Panc1 (cell line): ENCODE measurements around the gene FSD1. TPM values are rescaled to one million over a fixed set of nuclear protein-coding genes. Genes with fewer than 3 reads are reported as not detected.

Experiments
- ATAC-seq: fragments of 200-7000 bp; cut with Tn5 transposase; 2 replicates; pipeline ENCODE4 v1.9.1; 2020; ENCODE audit warnings: mild to moderate bottlenecking, moderate library complexity
- BruUV-seq: library from RNA; stranded (reverse); fragments of 400-500 nt; replicated peaks from 2 replicates; lab custom pipeline; 2021; lab: Mats Ljungman, UMichigan
- CTCF ChIA-PET: fragments of 300-600 bp; sonication (Branson Sonifier 250); formaldehyde crosslinking; loops from one replicate; lab custom pipeline; 2022; ENCODE audit warnings: antibody characterized with exemption; lab: Charles Lee
- POLR2A ChIA-PET: fragments of 300-600 bp; sonication (Branson Sonifier 250); formaldehyde crosslinking; loops from one replicate; lab custom pipeline; 2022; ENCODE audit warnings: antibody characterized with exemption; lab: Charles Lee
- DNase-seq: peaks from one replicate; pipeline ENCODE4 v3.0.0-alpha.2; 2010; ENCODE audit warnings: low read depth, low spot score
- H3K27ac ChIP-seq: 2 replicates; pipeline ENCODE4 v1.5.1; 2011; ENCODE audit warnings: mild to moderate bottlenecking, low read length, inconsistent platforms
- H3K27me3 ChIP-seq: fragments of 200-500 bp; sonication (Bioruptor generic); 2 replicates; pipeline ENCODE4 v1.6.0; 2014; ENCODE audit warnings: low read length, inconsistent platforms; ENCODE audit not compliant: control insufficient read depth, insufficient read depth
- H3K36me3 ChIP-seq: fragments of 200-500 bp; sonication (Bioruptor generic); 2 replicates; pipeline ENCODE4 v1.5.1; 2014; ENCODE audit warnings: inconsistent platforms, mild to moderate bottlenecking, low read length, moderate library complexity; ENCODE audit not compliant: control insufficient read depth, insufficient read depth
- H3K4me1 ChIP-seq: 2 replicates; pipeline ENCODE4 v1.5.1; 2011; ENCODE audit warnings: inconsistent platforms, mild to moderate bottlenecking, low read length, moderate library complexity; ENCODE audit not compliant: control insufficient read depth, insufficient read depth
- H3K4me3 ChIP-seq, 2 experiments: 2 replicates each; pipeline ENCODE4 v1.5.1; 2011 to 2012; ENCODE audit warnings: low read depth in 2 of 2, low read length in 2 of 2, mild to moderate bottlenecking in 2 of 2, inconsistent platforms in 1 of 2, moderate library complexity in 1 of 2
- H3K9me3 ChIP-seq: fragments of 200-500 bp; sonication (Bioruptor generic); 2 replicates; pipeline ENCODE4 v1.5.1; 2014; ENCODE audit warnings: low read depth, mild to moderate bottlenecking, inconsistent platforms, low read length, moderate library complexity; ENCODE audit not compliant: control insufficient read depth, insufficient read depth
- POLR2AphosphoS5 ChIP-seq: IDR thresholded peaks from 2 replicates; pipeline ENCODE4 v1.6.1; 2012; ENCODE audit warnings: mild to moderate bottlenecking, low read depth, low read length, moderate library complexity
- REST ChIP-seq, 2 experiments: IDR thresholded peaks; 2 replicates each; pipeline ENCODE4 v1.6.1; 2011 to 2012; ENCODE audit warnings: low read depth in 2 of 2, control low read depth in 1 of 2, low read length in 1 of 2, mild to moderate bottlenecking in 1 of 2, moderate library complexity in 1 of 2; ENCODE audit not compliant: insufficient read depth in 1 of 2
- SIN3A ChIP-seq: IDR thresholded peaks from 2 replicates; pipeline ENCODE4 v1.6.1; 2012; ENCODE audit warnings: low read depth, mild to moderate bottlenecking, low read length, moderate library complexity, borderline replicate concordance; ENCODE audit not compliant: insufficient read depth
- TCF7L2 ChIP-seq: IDR thresholded peaks from 2 replicates; pipeline ENCODE4 v1.6.1; 2011; ENCODE audit warnings: mild to moderate bottlenecking, low read depth, low read length, inconsistent platforms
- in situ Hi-C: cut with HindIII; loops from 2 replicates; pipeline ENCODE4 v1.10.0; 2016; ENCODE audit warnings: low sequenced_read_pairs, low pct_unique_long_range_greater_than_20kb
- intact Hi-C: fragments of 100-400 bp; cut with micrococcal nuclease; formaldehyde crosslinking; loops from one replicate; pipeline ENCODE4 v1.10.0; 2022; ENCODE audit not compliant: unreplicated experiment
- total RNA-seq: library from RNA; stranded (reverse); gene quantifications from one replicate; pipeline ENCODE4 v1.2.1, GENCODE V29; 2021; ENCODE audit not compliant: unreplicated experiment
- TF ChIP-seq, protein P1 (sequence below): fragments of 450-650 bp; IDR thresholded peaks from 2 replicates; pipeline ENCODE4 v1.5.1; 2017; ENCODE audit warnings: mild to moderate bottlenecking

FSD1 gene
- total RNA-seq, 1 experiment from 2014 or later: 12.1 TPM

- in situ Hi-C loops: no loop called here
- Histone ChIP-seq H3K27me3 (no peaks in the 10 kb centered on the region), H3K36me3 (no peaks in the 10 kb centered on the region), H3K27ac (no peak overlapping the region), H3K9me3 (no peaks in the 10 kb centered on the region), H3K4me1 (no peaks in the 10 kb centered on the region), H3K4me3 (no peak overlapping the region)
- no TSS peak for BruUV-seq
- DNase-seq (no peak), ATAC-seq (no peak)
- TF ChIP-seq POLR2AphosphoS5 (no peak), TCF7L2 (no peak), REST (IDR thresholded peaks at IDR 0.05; ENCODE audit: insufficient read depth in 1 of 2, low read depth in 2 of 2, low read length in 1 of 2) (no peak), SIN3A (no peak)
- TF ChIP-seq, protein P1, sequence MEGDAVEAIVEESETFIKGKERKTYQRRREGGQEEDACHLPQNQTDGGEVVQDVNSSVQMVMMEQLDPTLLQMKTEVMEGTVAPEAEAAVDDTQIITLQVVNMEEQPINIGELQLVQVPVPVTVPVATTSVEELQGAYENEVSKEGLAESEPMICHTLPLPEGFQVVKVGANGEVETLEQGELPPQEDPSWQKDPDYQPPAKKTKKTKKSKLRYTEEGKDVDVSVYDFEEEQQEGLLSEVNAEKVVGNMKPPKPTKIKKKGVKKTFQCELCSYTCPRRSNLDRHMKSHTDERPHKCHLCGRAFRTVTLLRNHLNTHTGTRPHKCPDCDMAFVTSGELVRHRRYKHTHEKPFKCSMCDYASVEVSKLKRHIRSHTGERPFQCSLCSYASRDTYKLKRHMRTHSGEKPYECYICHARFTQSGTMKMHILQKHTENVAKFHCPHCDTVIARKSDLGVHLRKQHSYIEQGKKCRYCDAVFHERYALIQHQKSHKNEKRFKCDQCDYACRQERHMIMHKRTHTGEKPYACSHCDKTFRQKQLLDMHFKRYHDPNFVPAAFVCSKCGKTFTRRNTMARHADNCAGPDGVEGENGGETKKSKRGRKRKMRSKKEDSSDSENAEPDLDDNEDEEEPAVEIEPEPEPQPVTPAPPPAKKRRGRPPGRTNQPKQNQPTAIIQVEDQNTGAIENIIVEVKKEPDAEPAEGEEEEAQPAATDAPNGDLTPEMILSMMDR: no peak
- POLR2A ChIA-PET: no interaction called here
- intact Hi-C loops: no loop called here
- CTCF ChIA-PET: interaction anchor here (0.6 kb wide), 1 partner anchor 10 kb away, joined by 4 read pairs; no protein-coding TSS in a partner anchor
Observed at GRCh38 chr19:4295972-4296771, 8.2 kb upstream of the FSD1 start.

DNA sequence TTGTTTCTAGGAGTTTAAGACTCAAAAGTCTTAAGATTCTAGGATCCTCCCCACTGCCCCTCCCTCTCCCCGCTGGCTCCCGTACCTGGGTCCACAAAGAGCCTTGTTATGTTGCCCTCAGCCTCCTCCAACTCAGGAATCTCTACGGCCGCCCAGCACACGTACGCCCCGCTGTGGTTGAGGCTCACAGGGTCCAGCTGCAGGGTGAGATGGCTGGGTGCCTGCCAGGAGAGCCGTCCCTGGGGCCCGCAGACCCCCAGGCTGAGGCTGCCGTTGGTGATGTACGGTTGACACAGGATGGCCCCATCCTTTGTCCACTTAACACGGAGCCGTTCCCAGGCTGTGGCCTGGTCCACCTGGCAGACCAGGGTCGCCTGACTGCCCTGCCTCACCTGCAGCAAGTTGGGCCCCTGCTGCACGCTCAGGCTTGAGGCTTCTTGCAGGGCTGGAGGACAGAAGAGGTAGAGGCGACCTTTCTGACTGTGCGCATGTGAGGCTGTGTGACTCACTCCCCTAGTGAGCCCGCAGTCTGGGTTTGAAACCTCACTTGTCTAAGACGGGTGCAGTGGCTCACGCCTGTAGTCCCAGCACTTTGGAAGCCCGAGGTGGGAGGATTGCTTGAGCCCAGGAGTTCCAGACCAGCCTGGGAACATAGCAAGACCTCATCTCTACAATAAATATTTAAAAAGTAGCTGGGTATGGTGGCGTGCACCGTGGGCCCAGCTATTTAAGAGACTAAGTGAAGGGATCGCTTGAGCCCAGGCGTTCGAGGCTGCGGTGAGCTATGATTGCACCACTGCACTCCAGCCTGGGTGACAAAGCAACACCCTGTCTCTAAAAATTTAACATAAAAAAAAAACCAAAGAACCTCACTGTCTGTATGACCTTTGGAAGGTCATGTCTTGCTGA is 6.2 kb upstream of the FSD1 start:
- in situ Hi-C loops: no loop called here
- CTCF ChIA-PET: no interaction called here
- Histone ChIP-seq H3K4me1 (peaks cover 5% of the 10 kb centered on the region), H3K27me3 (no peaks in the 10 kb centered on the region), H3K4me3 (no peak overlapping the region), H3K9me3 (no peaks in the 10 kb centered on the region), H3K36me3 (no peaks in the 10 kb centered on the region), H3K27ac (no peak overlapping the region)
- TF ChIP-seq SIN3A (no peak), POLR2AphosphoS5 (no peak), TCF7L2 (no peak), REST (IDR thresholded peaks at IDR 0.05; ENCODE audit: insufficient read depth in 1 of 2, low read depth in 2 of 2, low read length in 1 of 2) (no peak)
- TF ChIP-seq, protein P1: no peak
- ATAC-seq (no peak), DNase-seq (no peak)
- intact Hi-C loops: no loop called here
- POLR2A ChIA-PET: interaction anchor here (0.7 kb wide), 2 partner anchors 19 to 431 kb away, joined by 5 to 6 read pairs; no protein-coding TSS in a partner anchor
- no TSS peak for BruUV-seq
